ENCODE data around the gene GSDME. TPM values are rescaled to one million over a fixed set of nuclear protein-coding genes. Genes with fewer than 3 reads are reported as not detected.

GSDME gene
- total RNA-seq, 4 donors from 2014 or later = 3.1 to 5.2 (median 3.9) TPM

GRCh38 chr7:24731313-24731712, 26.0 kb downstream of the GSDME start:
- no peaks in the 10 kb centered on the region for H3K36me3 ChIP-seq
- H3K4me1 ChIP-seq = peaks cover 8 to 30% of the 10 kb centered on the region in 2 donors
- intact Hi-C loops (cut with DNase I; ENCODE audit: low total_unique reads) (no loop called here), in situ Hi-C loops (cut with MboI; ENCODE audit: low sequenced_read_pairs in 4 of 4) (no loop called here)
- ATAC-seq (no peak), DNase-seq (no peak)
- H3K4me3 ChIP-seq = no peak overlapping the region
- TF ChIP-seq POLR2A (IDR thresholded peaks at IDR 0.05) = no peak
- TF ChIP-seq CTCF (IDR thresholded peaks at IDR 0.05 in 4 of 5, conservative IDR thresholded peaks at IDR 0.05 in 1 of 5) = no peak
- H3K9me3 ChIP-seq = no peaks in the 10 kb centered on the region
- H3K27me3 ChIP-seq = no peaks in the 10 kb centered on the region
- no peak overlapping the region for H3K27ac ChIP-seq

- intact Hi-C loops (cut with DNase I; ENCODE audit: low total_unique reads) = no loop called here
- peaks cover 8 to 30% of the 10 kb centered on the region in 2 donors for H3K4me1 ChIP-seq
- DNase-seq = no peak
Measured at GRCh38 chr7:24730018-24730369, 27.3 kb downstream of the GSDME start.

DNA sequence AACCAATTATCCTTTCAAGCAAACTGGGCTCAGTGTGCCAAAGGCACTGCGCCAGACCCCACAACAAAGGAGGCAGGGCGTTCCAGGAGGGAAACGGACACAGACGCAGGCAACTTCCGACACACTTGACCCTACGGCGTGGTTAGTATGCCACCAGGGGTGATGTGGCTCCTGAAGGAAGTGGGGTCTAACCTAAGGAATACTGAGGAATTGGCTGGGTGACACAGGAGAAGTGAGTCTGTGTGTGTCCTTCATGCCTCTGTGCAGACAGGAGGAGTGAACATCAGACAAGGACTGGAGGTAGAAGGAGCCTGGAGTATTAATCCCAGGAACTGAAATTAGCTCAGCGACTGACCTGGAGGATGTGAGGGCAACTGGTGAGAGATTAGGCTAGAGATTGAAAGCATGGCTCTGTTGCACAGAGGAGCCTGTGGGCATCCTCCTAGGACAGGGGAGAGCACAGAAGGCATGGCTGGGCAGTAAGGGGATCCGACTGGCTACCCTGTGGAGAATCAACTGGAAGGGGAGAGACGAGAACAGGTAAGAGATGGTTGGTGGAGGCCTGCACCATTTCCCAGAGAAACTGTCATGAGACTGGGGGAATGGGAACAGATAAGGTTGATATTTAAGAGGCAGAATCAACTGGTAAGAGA, 27.8 kb downstream of the GSDME start:
- Histone ChIP-seq H3K36me3 (no peaks in the 10 kb centered on the region), H3K27ac (peak overlapping the region in 2 of 4 donors; percentile 19 to 50), H3K4me3 (no peak overlapping the region), H3K27me3 (no peaks in the 10 kb centered on the region), H3K9me3 (no peaks in the 10 kb centered on the region), H3K4me1 (peaks cover 8 to 30% of the 10 kb centered on the region in 2 donors)
- in situ Hi-C loops (cut with MboI; ENCODE audit: low sequenced_read_pairs in 4 of 4) = no loop called here
- intact Hi-C loops (cut with DNase I; ENCODE audit: low total_unique reads) = no loop called here
- TF ChIP-seq CTCF (IDR thresholded peaks at IDR 0.05 in 4 of 5, conservative IDR thresholded peaks at IDR 0.05 in 1 of 5) (no peak), POLR2A (IDR thresholded peaks at IDR 0.05) (no peak)
- DNase-seq = no peak
- ATAC-seq = peak in 1 of 2 donors; percentile 26

More at GRCh38 chr7:24730018-24730369, 27.3 kb downstream of the GSDME start:
- ATAC-seq = no peak
- no peak overlapping the region for H3K4me3 ChIP-seq
- no peak overlapping the region for H3K27ac ChIP-seq
- TF ChIP-seq POLR2A (IDR thresholded peaks at IDR 0.05) (no peak), CTCF (IDR thresholded peaks at IDR 0.05 in 4 of 5, conservative IDR thresholded peaks at IDR 0.05 in 1 of 5) (no peak)
- no peaks in the 10 kb centered on the region for H3K27me3 ChIP-seq
- in situ Hi-C loops (cut with MboI; ENCODE audit: low sequenced_read_pairs in 4 of 4) = no loop called here
- H3K9me3 ChIP-seq = no peaks in the 10 kb centered on the region
- H3K36me3 ChIP-seq = no peaks in the 10 kb centered on the region

DNA sequence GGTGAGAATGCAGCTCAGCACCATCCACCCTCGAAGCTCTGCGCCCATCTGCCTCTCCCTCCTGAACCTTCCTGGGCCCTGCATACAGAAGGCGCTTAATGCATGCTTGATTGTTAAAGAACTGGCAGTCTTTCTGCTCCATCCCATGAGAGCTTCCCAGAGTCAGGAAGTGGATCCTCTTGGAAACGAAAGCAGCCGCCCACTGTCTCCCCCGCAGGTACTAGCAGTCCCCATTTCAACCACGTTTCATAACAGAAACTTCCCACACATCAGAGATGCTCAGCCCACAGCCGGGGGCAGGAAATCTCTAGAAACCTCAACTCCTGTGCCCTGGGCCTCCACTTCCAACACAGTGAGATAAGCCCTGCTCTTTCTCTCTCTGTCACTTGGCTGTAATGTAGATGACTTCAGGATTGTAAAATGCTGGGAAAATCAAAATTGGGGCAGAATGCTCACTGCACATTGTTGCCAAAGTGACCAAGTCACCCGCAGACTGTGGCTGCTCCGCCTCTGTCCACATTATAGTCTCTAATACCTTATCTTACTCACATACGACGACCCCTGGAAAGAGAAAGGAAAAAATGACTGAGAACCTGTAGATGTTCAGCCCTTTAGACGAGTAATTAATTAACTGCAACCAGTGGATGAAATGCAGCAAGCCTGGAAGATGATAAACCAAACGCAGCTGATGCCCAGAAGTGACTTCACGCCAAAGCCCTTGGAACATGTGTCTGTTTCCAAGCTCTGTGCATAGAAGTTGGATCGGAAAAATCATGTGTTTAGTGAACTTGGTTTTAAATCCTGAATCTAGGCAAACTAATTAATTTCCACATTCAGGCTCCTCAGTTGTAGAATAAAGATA, 28.5 kb downstream of the GSDME start:
- intact Hi-C loops (cut with DNase I; ENCODE audit: low total_unique reads) = no loop called here
- TF ChIP-seq POLR2A (IDR thresholded peaks at IDR 0.05) = no peak
- no peak for TF ChIP-seq CTCF (IDR thresholded peaks at IDR 0.05 in 4 of 5, conservative IDR thresholded peaks at IDR 0.05 in 1 of 5)
- peaks cover 8 to 30% of the 10 kb centered on the region in 2 donors for H3K4me1 ChIP-seq
- H3K4me3 ChIP-seq = no peak overlapping the region
- H3K27me3 ChIP-seq = no peaks in the 10 kb centered on the region
- peak overlapping the region in 2 of 4 donors; percentile 19 to 50 for H3K27ac ChIP-seq
- H3K9me3 ChIP-seq = no peaks in the 10 kb centered on the region
- no peak for DNase-seq
- H3K36me3 ChIP-seq = no peaks in the 10 kb centered on the region
- in situ Hi-C loops (cut with MboI; ENCODE audit: low sequenced_read_pairs in 4 of 4) = no loop called here
- peak; percentile 17 to 59 for ATAC-seq
